Upper lobe of left lung (tissue), 4 donors: Measurements from ENCODE around the gene C14orf93.

Source experiments
- CTCF ChIP-seq, 6 experiments: fragments of 450-650 bp in 4 of 6; fragments of 200-600 bp in 2 of 6; sonication (generic) in 2 of 6; IDR thresholded peaks; one replicate each; pipeline ENCODE4 v1.5.1; 2016 to 2019; ENCODE audit warnings: antibody characterized with exemption in 6 of 6
- POLR2A ChIP-seq, 4 donors: fragments of 450-650 bp; IDR thresholded peaks; one replicate each; pipeline ENCODE4 v1.5.1; 2016 to 2017; ENCODE audit warnings: antibody characterized with exemption in 4 of 4, mild to moderate bottlenecking in 2 of 4
- POLR2AphosphoS5 ChIP-seq, 2 donors: sonication (generic); formaldehyde crosslinking; IDR thresholded peaks; one replicate each; pipeline ENCODE4 v1.5.1; 2017; ENCODE audit warnings: antibody characterized with exemption in 2 of 2

- TF ChIP-seq CTCF (IDR thresholded peaks at IDR 0.05) = no peak
- TF ChIP-seq POLR2A (IDR thresholded peaks at IDR 0.05) = no peak
- no peak for TF ChIP-seq POLR2AphosphoS5 (IDR thresholded peaks at IDR 0.05)
Observed at GRCh38 chr14:22979748-22980392, 30.1 kb downstream of the C14orf93 start.
